Right lobe of liver (tissue), 4 donors: ENCODE data around the gene NAGK.
"Not testable (repeated sequence)": the region's sequence is repeated elsewhere in the genome, so short reads cannot be mapped to it uniquely, and the experiment has no call there.

Experiments used
- POLR2A ChIP-seq: fragments of 450-650 bp; IDR thresholded peaks from one replicate; pipeline ENCODE4 v1.6.1; 2017; ENCODE audit warnings: antibody characterized with exemption, mild to moderate bottlenecking
- TF ChIP-seq, protein P1 (sequence below), 4 donors: fragments of 200-600 bp in 3 of 4; fragments of 450-650 bp in 1 of 4; IDR thresholded peaks; one replicate each; pipeline versions ENCODE4 v1.5.1 to v1.8.0; 2016 to 2022; ENCODE audit warnings: antibody characterized with exemption in 4 of 4, mild to moderate bottlenecking in 2 of 4
- donor health status: DM: no; HTN: no; CAD: no.
- donor health status: DM: no; HTN: no; CAD: no.
- donor health status: DM: no; HTN: yes; CAD: no.

GRCh38 chr2:71036296-71036695 is 32.2 kb upstream of the NAGK start:
- TF ChIP-seq POLR2A = not testable (repeated sequence)
- TF ChIP-seq, protein P1, sequence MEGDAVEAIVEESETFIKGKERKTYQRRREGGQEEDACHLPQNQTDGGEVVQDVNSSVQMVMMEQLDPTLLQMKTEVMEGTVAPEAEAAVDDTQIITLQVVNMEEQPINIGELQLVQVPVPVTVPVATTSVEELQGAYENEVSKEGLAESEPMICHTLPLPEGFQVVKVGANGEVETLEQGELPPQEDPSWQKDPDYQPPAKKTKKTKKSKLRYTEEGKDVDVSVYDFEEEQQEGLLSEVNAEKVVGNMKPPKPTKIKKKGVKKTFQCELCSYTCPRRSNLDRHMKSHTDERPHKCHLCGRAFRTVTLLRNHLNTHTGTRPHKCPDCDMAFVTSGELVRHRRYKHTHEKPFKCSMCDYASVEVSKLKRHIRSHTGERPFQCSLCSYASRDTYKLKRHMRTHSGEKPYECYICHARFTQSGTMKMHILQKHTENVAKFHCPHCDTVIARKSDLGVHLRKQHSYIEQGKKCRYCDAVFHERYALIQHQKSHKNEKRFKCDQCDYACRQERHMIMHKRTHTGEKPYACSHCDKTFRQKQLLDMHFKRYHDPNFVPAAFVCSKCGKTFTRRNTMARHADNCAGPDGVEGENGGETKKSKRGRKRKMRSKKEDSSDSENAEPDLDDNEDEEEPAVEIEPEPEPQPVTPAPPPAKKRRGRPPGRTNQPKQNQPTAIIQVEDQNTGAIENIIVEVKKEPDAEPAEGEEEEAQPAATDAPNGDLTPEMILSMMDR (IDR thresholded peaks at IDR 0.05) = not testable (repeated sequence)
